DMS79 (cell line): ENCODE measurements around the gene HGS.

Experiments
- DNase-seq: peaks from one replicate; lab custom pipeline; 2025; lab: John Stamatoyannopoulos, UW

Gene HGS

DNA sequence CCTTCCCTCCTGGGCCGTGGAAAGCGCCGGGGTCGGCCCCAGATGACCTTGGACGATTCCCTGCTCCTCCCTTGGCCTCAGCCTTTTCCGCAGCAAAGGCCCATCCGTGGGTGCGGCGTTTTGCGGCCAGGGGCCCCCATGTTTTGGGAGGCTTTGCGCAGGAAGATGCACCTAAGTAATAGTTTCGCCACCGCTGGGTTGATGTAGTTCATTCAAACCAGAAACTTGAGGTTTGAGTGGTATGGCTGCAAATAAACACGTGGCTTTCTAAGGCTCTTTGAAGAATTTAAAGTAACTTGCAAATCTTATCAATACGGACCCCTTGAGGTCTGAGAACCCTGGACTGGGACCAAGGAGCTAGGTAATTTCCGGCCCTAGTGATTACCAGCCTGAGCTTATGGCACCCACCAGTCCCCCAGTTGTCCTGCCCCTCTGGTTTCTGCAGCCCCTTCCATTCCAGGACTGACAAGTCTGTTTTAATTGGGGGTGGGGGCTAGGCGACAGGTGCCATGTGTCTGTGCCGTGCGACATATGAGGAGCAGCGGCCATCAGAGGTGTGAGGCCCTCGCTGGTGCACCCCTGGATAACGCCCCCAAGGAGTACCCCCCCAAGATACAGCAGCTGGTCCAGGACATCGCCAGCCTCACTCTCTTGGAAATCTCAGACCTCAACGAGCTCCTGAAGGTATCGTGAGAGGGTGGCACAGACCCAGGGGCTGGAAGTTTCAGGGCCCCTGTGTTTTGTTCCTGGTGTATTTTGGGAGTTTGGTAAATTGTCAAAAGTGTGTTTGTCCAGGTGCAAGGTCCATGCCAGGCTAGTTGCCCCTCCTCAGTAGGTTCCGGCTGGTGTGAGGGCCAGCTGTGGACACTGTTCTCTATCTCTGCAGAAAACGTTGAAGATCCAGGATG lies 20.2 kb downstream of the HGS start:
- no peak for DNase-seq

DNA sequence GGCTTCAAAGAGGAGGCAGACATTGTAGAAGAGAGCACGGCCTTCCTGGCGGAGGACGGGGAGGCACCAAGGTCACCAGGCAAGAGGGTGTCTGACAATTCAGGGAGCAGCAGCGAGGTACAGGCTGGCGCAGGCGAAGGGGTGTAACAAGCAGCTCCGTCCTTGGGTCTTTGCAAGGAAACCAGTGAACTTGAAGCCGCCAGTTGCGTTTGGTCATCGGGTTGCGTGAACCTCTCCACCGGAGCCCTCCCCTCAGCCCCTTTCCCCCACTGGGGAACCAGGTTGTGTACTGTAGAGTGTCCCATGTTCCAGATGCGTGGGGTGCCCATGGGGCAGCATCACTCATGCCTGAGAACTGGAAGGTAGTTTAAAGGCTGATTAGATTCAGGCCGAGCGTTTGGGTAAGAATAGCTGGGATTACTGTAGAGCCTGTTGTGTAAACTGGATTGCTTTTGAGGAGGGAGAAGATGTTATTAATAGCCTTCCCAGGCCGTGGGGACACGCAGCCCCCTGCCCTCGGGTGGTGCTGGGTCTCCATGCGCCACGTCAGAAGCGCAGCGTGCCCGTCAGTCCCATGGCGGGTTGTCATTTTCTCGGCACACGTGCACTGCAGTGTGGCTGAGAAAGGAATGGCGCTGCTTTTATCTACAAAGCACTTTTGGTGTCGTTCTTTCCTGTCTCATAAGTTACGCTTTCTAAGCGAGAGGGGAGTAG lies 21.9 kb downstream of the HGS start:
- no peak for DNase-seq

DNA sequence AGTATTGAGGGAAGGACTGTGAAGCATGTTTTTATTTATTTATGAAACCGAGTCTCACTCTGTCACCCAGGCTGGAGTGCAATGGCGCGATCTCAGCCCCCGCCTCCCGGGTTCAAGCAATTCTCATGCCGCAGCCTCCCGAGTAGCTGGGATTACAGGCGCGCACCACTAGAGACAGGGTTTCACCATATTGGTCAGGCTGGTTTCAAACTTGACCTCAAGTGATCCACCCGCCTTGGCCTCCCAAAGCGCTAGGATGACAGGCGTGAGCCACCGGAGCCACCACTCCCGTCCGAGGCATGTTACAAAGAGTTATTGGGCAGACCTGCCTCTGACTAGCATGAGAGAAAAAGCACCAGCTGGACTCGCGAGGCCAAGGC lies 22.4 kb downstream of the HGS start:
- no peak for DNase-seq

DNA sequence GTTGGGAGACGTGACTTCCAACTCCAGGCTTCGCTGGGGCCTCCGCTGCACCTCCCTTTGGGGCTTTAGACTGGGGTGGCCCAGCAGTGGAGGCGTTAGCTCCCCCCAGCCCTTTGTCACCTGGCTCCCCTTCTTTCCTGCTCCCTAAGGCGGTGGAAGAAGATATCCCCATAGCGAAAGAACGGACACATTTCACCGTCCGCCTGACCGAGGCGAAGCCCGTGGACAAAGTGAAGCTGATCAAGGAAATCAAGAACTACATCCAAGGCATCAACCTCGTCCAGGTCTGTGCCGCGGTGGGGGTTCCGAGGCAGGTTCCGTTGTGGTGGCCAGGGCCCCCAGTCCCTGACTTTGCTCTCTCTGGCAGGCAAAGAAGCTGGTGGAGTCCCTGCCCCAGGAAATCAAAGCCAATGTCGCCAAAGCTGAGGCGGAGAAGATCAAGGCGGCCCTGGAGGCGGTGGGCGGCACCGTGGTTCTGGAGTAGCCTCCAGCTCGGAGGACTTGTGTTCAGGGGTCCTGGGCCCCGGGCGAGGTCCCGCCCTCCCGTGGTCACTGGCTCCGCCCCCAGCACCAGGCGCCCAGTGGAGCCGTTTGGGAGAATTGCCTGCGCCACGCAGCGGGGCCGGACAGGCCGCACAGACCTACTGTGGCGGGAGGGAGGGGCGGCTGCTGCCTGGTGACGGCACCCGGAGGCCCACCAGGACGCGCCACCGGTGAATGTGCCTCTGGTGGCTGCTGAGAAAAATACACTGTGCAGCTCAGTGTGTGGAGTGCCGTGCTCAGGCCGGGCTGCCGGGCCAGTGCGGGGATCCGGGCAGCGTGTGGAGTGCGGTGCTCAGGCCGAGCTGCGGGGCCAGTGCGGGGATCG lies 23.2 kb downstream of the HGS start:
- DNase-seq: no peak

DNA sequence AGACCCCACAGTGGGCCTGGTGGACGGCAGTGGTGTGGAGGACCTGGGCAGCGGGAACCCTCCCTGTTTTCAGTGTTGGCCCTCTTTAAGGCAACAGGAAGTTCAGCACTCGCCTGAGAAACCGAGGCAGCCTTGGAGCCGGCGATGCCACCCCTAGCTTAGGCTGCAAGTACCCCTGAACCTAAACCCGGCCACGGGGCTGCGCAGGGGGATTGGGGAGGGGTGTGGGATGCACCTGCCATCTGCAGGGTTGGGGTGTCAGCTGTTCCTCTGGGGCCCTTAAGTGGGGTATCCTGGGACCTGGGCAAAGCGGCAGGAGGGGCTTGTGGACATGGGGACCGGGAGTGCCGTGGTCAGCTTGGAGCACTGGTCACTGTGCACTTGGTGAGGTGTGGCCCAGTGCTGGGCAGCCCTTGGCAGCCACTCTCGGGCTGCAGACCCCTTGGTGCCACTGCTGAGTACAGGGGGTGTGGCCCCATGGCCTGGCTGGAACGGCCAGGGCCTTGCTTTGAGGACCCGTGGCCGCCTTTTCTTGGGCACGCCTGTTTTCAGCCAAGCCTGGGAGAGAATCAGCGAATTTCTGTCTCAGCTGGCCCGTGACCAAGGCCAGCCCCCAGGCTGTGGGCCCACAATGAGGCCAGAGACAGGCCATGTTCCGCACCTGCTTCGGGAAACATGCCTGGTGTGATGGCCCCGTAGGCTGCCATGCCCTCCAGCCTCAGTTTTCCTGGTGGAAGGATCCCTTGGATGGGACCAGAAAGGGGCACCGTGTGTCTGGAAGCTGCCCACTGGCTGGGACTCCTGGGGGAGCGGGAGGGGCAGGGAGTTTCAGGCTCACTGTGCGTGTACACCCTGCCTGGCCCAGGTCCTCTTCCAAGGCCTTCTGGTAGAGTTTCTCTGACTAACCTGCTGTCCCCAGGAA lies 24.2 kb downstream of the HGS start:
- DNase-seq: no peak

DNA sequence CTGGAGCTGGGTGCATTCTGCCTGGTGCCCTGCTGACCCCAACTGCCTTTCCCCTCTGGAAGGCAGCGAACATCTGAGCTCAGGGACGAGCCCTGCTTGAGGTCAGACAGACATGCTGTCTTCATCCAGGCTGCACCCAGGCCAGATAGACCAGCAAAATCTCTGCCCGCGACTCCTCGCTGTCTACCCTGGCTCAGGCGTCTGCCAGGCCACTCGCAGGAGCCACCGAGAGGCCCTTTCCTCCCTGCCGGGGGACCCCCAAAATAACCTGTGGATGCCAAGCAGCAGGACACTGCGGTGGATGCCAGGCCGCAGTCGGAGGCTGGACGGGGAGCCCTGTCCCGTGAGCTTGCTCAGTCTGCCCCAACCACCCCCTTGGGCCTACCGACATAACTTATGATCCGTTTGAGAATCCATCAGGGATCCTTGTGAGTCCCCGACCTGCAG lies 25.0 kb downstream of the HGS start:
- DNase-seq: no peak

DNA sequence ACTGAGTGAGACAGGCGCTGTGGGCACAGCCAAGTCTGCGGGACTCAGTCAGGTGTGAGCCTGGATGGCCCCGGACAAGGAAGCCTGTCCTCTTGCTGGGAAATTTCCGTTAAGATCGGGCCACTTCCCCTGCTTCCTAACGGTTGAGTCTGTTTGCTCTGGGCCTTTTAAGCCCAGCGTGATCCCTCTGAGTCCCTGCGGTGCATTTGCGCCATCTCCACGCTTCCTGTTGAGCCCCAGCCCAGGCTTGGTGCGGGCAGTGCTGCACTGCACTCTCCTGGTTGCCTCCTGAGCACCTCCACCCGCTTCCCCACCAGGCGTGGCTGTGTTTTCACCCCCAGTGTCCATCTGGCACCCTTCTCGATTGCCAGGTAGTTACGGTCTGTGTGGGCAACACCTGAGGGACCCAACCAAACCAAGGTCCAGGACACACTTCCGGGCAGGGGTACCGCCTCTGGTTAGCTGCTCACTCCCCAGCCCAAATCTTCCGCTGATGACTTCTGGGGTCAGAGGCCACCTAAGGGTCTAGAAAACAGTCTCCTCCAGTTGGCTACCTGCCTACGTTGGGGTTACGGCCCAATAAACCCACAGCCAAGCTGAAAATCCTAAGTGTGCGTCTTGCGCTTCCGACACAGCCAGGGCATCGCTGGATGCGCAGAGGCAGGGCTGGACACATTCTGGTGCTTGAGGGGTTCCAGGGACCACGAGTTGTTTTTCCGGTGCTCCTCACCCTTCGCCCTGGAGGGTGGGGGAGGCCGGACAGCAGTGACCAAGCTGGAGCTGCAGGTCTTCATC lies 26.9 kb downstream of the HGS start:
- no peak for DNase-seq

DNA sequence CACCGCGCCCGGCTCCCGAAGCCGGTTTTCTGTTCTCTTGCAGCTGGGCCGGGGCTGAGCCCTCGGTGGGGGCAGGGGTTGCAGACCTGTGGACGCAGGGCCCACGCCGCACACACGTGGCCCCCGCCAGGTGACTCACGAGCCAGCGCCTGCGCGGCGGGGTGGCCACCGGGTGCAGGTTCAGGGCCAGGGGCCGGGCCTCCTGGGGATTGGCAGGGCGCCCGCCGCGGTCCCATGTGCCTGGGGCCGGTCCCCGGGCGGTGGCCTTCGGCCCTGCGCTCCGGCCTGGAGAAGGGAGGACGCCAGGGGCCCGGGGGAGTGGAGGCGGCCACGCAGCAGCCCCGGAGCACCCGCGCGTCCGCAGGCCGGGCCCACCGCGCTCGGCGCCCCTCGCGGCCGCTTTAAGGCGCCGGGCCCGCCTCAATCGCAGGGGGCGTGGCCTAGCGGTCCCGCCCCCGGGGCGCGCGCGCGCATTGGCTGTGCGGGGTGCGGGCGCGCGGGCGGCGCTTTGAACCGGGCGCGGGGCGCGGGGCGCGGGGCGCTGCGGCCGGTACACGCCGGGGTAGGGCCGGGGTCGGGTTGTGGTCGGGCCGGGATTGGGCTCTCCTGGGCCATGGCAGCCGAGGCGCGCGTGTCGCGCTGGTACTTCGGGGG lies 28.1 kb downstream of the HGS start, which contains the start of gene SLC25A10:
Gene SLC25A10, plus strand, starts transcription at position 471 of the 654 bp plus-strand sequence. Its CDS starts 143 bp downstream, at position 614.
- peak; percentile 12 for DNase-seq

DNA sequence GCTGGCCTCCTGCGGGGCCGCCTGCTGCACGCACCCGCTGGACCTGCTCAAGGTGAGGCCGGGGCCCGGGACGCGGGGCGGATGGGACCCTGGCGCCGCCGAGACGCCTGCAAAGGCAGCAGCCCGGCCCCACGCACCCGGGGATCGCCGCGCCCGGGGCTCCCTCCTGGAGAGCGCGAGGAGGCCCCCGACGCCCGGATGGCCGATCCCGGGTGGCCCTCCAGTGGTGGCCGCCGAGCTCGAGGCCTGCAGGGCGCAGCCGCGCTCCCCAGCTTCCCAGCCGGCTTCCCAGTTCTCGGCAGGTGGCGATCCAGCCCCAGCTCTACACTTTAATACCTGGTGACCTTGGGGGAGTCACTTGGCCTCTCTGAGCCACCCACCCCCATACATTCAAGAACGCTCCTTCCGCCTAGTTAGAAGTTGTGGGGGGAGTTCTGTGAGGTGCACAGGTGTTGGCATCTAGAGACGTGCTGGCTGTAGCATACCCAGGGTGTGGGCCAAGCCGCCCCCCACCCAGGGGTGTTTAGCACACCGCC lies 28.7 kb downstream of the HGS start:
- no peak for DNase-seq

DNA sequence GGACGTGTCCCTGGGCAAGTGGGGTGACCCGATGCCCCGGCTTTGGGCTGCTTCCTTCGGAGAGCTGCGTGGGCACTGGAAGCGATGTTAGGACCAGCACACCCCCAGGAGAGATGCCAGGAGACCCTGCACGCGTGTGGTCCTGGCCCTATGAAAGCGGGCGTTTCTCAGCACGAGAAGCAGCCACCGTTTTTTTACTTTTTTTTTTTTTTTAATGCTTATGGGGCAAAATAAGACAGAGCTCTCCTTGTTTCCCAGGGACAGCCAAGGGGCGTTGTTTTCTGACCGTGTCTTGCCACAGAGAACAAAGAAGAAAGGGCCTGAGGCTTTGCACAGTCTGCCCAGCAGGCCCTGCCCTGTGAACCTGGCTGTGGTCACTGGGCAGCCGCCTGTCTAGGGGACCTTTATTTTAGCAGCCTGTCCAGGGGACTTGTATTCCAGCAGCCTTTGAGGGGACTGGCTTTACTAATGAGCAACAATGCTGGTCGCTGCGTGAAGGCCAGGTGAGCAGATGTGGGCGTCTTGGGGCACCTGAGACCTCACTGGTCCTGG lies 29.3 kb downstream of the HGS start:
- DNase-seq: no peak

DNA sequence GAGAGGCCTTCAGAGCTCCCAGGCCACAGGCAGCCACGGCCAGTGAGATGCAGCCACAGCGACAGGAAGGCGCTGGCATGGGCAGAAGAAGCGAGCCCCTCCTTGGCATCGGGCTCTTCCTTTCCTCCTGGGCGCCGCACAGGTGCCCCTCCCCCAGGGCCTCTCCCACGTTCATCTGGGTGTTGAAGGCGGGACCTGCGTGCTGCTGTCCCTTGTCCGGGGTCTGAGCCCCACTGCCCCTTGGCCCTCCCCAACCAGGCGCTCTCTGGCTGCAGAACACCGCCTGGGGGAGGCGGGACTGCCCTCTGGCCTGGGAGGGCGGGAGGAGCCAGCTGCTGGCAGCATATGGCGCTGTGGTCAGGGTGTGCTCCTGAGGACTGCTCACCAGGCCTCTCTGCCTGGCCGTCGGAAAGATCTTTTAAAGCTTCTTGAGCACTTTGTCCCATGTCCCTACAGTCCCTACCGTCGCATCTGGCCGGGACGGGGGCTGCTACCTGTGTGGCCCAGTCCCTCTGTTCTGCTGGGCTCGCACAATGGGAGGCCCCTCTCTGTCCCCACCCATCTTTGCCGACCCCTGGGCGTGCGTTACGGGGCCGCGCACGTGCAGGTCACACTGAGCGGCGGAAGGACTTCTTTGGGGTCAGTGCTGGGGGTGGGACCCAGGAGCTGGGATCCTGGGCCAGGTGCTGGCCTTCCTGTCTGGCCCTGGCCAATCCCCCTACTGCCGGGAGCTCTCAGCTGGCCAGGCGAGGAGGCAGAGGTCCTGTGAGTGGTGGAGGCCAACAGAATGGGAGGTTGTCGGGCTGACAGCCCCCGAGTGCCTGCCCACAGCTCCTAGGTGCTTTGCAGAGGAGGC lies 30.0 kb downstream of the HGS start:
- no peak for DNase-seq

DNA sequence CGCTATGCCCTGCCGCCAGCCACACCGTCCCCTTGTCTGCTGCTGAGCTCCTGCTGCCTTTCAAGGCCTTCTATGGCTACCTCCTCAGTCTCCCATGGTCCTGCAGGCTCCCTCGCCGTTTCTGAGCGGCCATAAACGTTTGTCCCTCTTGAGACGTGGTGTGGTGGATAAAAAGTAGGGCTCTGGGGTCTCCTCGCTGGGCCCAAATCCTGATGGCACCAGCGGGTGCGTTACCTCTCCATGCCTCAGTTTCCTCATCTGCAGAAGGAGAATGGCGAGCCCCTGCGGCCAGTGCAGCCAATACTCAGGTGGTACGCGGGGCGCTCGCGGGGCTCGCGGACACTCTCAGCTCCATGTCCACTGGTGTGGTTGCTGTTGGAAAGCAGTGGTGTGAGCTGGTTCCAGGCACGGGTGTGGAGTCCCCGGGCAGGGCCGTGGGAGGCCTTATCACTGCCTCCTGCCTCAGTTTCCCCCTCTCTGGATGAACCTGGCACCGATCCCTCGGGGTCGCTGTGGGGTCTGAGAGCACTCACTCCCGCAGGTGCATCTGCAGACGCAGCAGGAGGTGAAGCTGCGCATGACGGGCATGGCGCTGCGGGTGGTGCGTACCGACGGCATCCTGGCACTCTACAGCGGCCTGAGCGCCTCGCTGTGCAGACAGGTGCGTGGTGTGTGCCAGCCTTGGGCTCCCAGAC lies 30.7 kb downstream of the HGS start:
- no peak for DNase-seq

DNA sequence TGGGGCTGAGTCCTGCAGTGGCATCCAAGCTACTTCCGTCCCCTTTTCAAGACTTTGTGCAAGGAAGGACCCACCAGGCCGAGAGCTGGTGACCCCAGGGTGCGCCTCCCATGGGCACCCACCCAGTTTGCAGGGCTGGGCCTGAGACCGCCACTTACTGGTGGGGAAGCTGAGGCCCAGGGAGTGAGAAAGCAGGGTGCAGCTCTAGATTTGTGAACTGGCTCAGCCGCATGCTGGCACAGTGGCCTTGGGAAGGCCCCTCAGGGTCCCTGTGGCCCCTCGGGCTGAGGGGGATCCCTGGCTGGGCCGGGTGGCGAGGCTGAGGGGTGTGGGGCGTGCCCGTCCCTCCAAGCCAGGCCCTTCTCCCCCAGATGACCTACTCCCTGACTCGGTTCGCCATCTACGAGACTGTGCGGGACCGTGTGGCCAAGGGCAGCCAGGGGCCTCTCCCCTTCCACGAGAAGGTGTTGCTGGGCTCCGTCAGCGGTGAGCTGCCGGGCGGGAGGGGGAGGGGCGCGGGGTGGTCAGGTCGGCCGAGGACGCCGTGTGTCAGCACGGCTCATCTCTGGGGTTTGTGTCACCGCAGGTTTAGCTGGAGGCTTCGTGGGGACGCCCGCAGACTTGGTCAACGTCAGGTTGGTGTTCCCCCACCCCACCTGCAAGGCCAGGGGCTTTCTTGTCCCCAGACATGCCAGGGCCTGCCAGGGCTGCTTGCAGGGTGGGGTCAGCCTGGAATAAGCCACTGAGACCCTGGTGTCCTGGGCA lies 31.5 kb downstream of the HGS start:
- DNase-seq: no peak

DNA sequence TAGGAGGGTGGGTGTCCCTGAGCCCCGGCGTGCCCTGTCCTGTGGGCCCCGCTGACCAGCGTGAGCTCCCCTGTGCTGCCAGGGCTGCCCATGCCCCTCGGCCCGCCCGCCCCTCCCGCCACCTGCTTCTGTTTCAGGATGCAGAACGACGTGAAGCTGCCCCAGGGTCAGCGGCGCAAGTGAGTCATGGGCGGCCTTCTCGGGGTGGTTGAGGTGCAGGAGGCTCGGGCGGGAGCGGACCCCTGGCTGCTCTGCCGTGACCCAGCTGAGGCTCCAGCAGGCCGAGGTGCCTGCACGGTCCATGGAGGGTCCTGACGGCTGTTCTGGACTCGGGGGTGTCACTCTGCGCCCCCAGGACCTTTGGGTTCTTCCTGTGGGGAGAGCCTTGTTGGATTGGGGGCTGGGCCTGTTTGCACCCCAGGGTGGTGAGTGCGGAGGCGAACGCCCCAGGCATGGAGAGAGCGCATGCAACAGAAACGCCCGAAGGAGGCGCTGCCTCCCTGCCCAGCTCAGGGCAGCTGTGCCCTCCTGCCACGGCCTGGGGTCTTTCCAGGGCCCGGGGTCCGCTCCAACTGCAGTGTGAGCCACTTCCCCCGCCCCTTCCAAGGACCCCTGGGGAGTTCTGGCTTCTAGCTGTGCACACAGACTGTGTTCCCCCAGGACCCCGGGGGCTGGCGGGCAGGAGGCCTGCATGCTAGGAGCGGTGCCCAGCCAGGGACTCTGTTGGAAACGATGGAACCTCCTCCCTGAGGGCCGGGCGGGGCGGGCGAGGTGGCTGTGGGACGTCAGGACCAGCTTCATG lies 32.3 kb downstream of the HGS start:
- DNase-seq: no peak

DNA sequence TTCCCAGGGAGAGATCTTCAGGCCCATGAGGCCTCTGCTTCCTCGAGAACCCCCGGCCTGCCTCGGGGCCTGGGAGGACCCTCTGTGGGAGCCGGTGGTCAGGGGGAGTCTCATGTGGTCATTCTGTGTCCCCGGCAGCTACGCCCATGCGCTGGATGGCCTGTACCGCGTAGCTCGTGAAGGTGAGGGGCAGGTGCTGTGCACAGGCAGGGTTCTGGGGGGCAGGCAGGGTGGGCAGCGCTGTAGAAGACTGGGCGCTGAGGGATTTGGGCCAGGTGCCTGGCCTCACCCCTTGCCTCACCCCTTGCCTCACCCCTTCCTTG lies 32.8 kb downstream of the HGS start:
- DNase-seq: no peak
